Coronary artery (tissue), 2 donors: ENCODE results near the gene DHX58.

Experiments
- DNase-seq: peaks from one replicate; pipeline ENCODE4 v3.0.0-alpha.2; 2017; ENCODE audit warnings: low spot score
- H3K27ac ChIP-seq, 2 donors: fragments of 200-600 bp; sonication (generic); one replicate each; pipeline ENCODE4 v1.5.1; 2016 to 2019
- H3K4me3 ChIP-seq: fragments of 200-600 bp; sonication (generic); 2 replicates; pipeline ENCODE4 v1.5.1; 2016; ENCODE audit warnings: mild to moderate bottlenecking, moderate library complexity
- CTCF ChIP-seq: fragments of 200-600 bp; sonication (generic); IDR thresholded peaks from one replicate; pipeline ENCODE4 v1.5.1; 2019; ENCODE audit warnings: antibody characterized with exemption

Gene DHX58

GRCh38 chr17:42067371-42068091 is 45.0 kb downstream of the DHX58 start:
- H3K27ac ChIP-seq = no peak overlapping the region
- H3K4me3 ChIP-seq = no peak overlapping the region
- DNase-seq = no peak
- peak; percentile 88 for TF ChIP-seq CTCF

GRCh38 chr17:42065201-42065600 is 47.3 kb downstream of the DHX58 start:
- no peak for TF ChIP-seq CTCF
- Histone ChIP-seq H3K27ac (no peak overlapping the region), H3K4me3 (no peak overlapping the region)
- DNase-seq = no peak

GRCh38 chr17:42062681-42063080 is 49.8 kb downstream of the DHX58 start:
- no peak overlapping the region for H3K27ac ChIP-seq
- DNase-seq = no peak
- no peak for TF ChIP-seq CTCF
- no peak overlapping the region for H3K4me3 ChIP-seq

- Histone ChIP-seq H3K27ac (no peak overlapping the region), H3K4me3 (no peak overlapping the region)
- DNase-seq = no peak
- TF ChIP-seq CTCF = no peak
Measured at GRCh38 chr17:42061646-42062487, 50.6 kb downstream of the DHX58 start.

- Histone ChIP-seq H3K4me3 (no peak overlapping the region), H3K27ac (no peak overlapping the region)
- no peak for TF ChIP-seq CTCF
- DNase-seq = no peak
Measured at GRCh38 chr17:42060231-42060630, 52.3 kb downstream of the DHX58 start.

- Histone ChIP-seq H3K4me3 (no peak overlapping the region), H3K27ac (no peak overlapping the region)
- no peak for TF ChIP-seq CTCF
- no peak for DNase-seq
Measured at GRCh38 chr17:42059815-42060214, 52.7 kb downstream of the DHX58 start.
